Stomach (tissue), 9 donors: ENCODE data around the gene NFATC2. TPM values are rescaled to one million over a fixed set of nuclear protein-coding genes. Genes with fewer than 3 reads are reported as not detected.

Source experiments
- DNase-seq, 2 donors: peaks; one replicate each; pipeline versions ENCODE4 v3.0.0 to v3.0.0-alpha.2; 2013 to 2019
- H3K27ac ChIP-seq, 5 donors: fragments of 200-600 bp in 4 of 5; sonication (generic) in 4 of 5; one replicate each; pipeline ENCODE4 v1.5.1; 2013 to 2019; ENCODE audit warnings: mild to moderate bottlenecking in 1 of 5, moderate library complexity in 1 of 5
- H3K27me3 ChIP-seq, 3 donors: fragments of 200-600 bp; sonication (generic); one replicate each; pipeline ENCODE4 v1.5.1; 2017 to 2019; ENCODE audit warnings: mixed run types in 1 of 3
- H3K36me3 ChIP-seq, 4 donors: fragments of 200-600 bp; sonication (generic); 1 replicate in 3 of 4; 2 replicates in 1 of 4; pipeline ENCODE4 v1.5.1; 2016 to 2019
- H3K4me1 ChIP-seq, 4 donors: fragments of 200-600 bp; sonication (generic); one replicate each; pipeline ENCODE4 v1.5.1; 2016 to 2019
- H3K4me3 ChIP-seq, 4 donors: fragments of 200-600 bp; sonication (generic) in 3 of 4; one replicate each; pipeline ENCODE4 v1.5.1; 2016 to 2019; ENCODE audit warnings: mild to moderate bottlenecking in 1 of 4
- H3K9me3 ChIP-seq, 4 donors: fragments of 200-600 bp; sonication (generic); one replicate each; pipeline ENCODE4 v1.5.1; 2016 to 2019
- EP300 ChIP-seq: sonication (generic); formaldehyde crosslinking; IDR thresholded peaks from one replicate; pipeline ENCODE4 v1.6.1; 2017; ENCODE audit warnings: antibody characterized with exemption
- POLR2A ChIP-seq, 4 donors: fragments of 450-650 bp; IDR thresholded peaks; one replicate each; pipeline ENCODE4 v1.6.1; 2016; ENCODE audit warnings: antibody characterized with exemption in 4 of 4, control low read depth in 2 of 4, mild to moderate bottlenecking in 1 of 4, moderate library complexity in 1 of 4
- POLR2AphosphoS5 ChIP-seq, 3 donors: sonication (generic); formaldehyde crosslinking; IDR thresholded peaks; one replicate each; pipeline ENCODE4 v1.6.1; 2016; ENCODE audit warnings: antibody characterized with exemption in 3 of 3
- WGBS, 5 donors: extraction: QIAGEN DNeasy Blood & Tissue Kit in 3 of 5; methylation state at CpG; one replicate each; pipeline versions ENCODE4 v1.1.5 to v1.1.7; 2013 to 2018; 5-methylcytosine and 5-hydroxymethylcytosine counted together
- intact Hi-C: fragments of 100-400 bp; cut with DNase I; formaldehyde crosslinking; loops from one replicate; pipeline ENCODE4 v1.15.1; 2023; ENCODE audit warnings: low total_unique reads
- polyA plus RNA-seq, 3 donors: library from polyadenylated mRNA; stranded (reverse); fragments of 200-250 nt; gene quantifications; one replicate each; pipeline ENCODE4 v1.2.3, GENCODE V29; 2013
- total RNA-seq, 5 donors: library from RNA; depleted of rRNA; stranded (reverse); fragments of >200 nt; gene quantifications; one replicate each; pipeline versions ENCODE4 v1.1.0 to v1.2.3, GENCODE V29; 2014 to 2016
- TF ChIP-seq, protein P1 (sequence below), 7 experiments: fragments of 450-650 bp in 4 of 7; fragments of 200-600 bp in 3 of 7; sonication (generic) in 3 of 7; IDR thresholded peaks; one replicate each; pipeline ENCODE4 v1.5.1; 2016 to 2019; ENCODE audit warnings: antibody characterized with exemption in 7 of 7, control low read depth in 2 of 7, mild to moderate bottlenecking in 1 of 7
- donor health status: healthy with polysubstance abuse.
- donor health status: Bipolar disorder and iron deficiency.
- donor health status: healthy.

The NFATC2 gene
- total and polyA plus RNA-seq, 8 donors, result 1.4 to 31.9 (median 8.6) TPM

DNA sequence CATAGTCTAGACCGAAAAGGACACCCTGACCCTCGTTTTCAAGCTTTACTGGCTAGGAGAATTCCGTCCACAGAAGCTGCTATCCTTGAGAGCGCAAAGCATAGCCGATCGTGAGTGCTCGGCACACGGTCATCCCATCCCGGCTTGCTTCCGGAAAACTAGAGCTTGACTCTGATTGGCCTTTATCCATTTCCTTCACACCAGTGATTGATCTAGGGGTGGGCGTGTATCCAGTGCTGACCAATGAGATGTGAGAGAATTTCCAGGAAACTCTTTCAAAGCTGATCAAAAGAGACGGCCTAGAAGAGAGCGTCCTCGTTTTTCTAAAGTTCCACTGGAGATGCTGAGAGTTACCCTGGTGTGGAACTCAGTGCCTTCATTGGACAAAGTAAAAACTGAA, 41.0 kb upstream of the NFATC2 start:
- 89 to 93% (median 91%) methylated on average over 14 of the region's 14 CpGs for WGBS, 5 donors
- no peak overlapping the region for H3K27ac ChIP-seq
- no peaks in the 10 kb centered on the region for H3K27me3 ChIP-seq
- no peaks in the 10 kb centered on the region for H3K4me1 ChIP-seq
- intact Hi-C loops, result no loop called here
- TF ChIP-seq POLR2A (IDR thresholded peaks at IDR 0.05) (no peak), POLR2AphosphoS5 (IDR thresholded peaks at IDR 0.05) (no peak), EP300 (no peak)
- TF ChIP-seq, protein P1, sequence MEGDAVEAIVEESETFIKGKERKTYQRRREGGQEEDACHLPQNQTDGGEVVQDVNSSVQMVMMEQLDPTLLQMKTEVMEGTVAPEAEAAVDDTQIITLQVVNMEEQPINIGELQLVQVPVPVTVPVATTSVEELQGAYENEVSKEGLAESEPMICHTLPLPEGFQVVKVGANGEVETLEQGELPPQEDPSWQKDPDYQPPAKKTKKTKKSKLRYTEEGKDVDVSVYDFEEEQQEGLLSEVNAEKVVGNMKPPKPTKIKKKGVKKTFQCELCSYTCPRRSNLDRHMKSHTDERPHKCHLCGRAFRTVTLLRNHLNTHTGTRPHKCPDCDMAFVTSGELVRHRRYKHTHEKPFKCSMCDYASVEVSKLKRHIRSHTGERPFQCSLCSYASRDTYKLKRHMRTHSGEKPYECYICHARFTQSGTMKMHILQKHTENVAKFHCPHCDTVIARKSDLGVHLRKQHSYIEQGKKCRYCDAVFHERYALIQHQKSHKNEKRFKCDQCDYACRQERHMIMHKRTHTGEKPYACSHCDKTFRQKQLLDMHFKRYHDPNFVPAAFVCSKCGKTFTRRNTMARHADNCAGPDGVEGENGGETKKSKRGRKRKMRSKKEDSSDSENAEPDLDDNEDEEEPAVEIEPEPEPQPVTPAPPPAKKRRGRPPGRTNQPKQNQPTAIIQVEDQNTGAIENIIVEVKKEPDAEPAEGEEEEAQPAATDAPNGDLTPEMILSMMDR (IDR thresholded peaks at IDR 0.05), result no peak
- H3K4me3 ChIP-seq, result no peak overlapping the region
- H3K36me3 ChIP-seq, result no peaks in the 10 kb centered on the region
- no peaks in the 10 kb centered on the region for H3K9me3 ChIP-seq
- DNase-seq, result no peak

DNA sequence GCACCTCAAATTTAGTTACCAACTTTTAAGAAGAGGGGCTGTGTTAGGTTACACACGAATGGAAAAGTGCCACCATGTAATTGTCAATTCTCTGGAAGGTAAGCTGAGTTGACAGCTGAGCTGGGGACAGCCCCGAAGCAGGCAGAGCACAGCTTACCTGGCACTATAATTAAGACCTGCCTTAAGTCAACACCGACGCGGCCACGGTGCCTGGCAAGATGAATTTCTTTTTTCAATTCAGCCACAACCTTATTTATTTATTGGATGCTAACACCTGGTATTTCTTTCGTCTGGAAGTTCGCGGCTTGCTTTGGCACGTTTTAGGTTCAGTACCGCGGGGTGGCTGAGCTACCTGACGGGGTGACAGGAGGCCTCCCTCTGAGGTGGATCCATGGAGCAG, 40.6 kb upstream of the NFATC2 start:
- no peaks in the 10 kb centered on the region for H3K36me3 ChIP-seq
- H3K9me3 ChIP-seq, result no peaks in the 10 kb centered on the region
- no peaks in the 10 kb centered on the region for H3K4me1 ChIP-seq
- WGBS, 5 donors, result 24 to 76% (median 53%) methylated on average over 13 of the region's 13 CpGs
- H3K27ac ChIP-seq, result no peak overlapping the region
- no peaks in the 10 kb centered on the region for H3K27me3 ChIP-seq
- no peak overlapping the region for H3K4me3 ChIP-seq
- peak in 1 of 2 donors; percentile 55 for DNase-seq
- intact Hi-C loops, result no loop called here
- TF ChIP-seq POLR2AphosphoS5 (IDR thresholded peaks at IDR 0.05), result no peak
- TF ChIP-seq EP300, result no peak
- TF ChIP-seq, protein P1 (IDR thresholded peaks at IDR 0.05), result no peak
- TF ChIP-seq POLR2A (IDR thresholded peaks at IDR 0.05), result no peak

DNA sequence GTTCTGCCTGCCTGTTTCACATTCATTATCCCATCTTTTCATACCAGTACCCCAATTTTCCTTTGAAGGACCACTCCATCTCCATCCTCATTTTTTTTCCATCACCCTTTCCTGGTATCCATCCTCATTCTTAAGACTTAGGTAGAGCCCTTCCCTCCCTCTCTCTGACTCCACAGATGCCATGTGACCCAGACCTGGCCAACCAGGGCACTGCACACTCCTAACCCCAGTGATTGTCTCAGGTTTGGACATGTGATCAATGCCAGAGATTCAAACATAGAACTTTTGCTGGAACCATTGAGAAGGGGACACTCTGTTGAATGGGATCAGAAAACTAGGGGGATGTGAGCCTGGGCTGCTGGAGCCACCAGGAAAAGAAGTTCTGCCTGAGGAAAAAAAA, 39.1 kb upstream of the NFATC2 start:
- TF ChIP-seq, protein P1 (IDR thresholded peaks at IDR 0.05), result no peak
- H3K36me3 ChIP-seq, result no peaks in the 10 kb centered on the region
- H3K27ac ChIP-seq, result no peak overlapping the region
- no peaks in the 10 kb centered on the region for H3K4me1 ChIP-seq
- no peak overlapping the region for H3K4me3 ChIP-seq
- intact Hi-C loops, result no loop called here
- H3K9me3 ChIP-seq, result no peaks in the 10 kb centered on the region
- no peak for DNase-seq
- no peaks in the 10 kb centered on the region for H3K27me3 ChIP-seq

DNA sequence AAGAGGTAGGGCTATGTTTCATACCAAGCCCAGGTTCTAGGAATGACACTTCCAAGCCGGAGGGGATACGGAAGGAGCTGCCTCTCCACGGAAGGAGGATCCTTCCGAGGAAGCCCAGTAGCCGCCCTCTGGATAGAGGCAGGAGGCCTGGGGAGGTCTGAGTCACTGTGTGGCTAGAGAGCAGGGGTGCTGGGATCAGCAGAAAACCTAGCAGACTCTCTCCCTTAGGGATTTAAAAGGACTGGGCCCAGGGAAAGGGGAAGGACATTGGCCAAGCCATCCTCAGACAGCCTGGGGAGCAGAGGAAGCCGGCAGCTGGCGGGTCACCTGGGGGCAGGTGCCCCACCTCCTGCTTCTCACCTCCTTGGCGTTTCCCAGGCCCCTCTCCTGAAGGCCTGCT, 36.6 kb upstream of the NFATC2 start:
- Histone ChIP-seq H3K36me3 (no peaks in the 10 kb centered on the region), H3K4me1 (no peaks in the 10 kb centered on the region), H3K9me3 (peaks cover 0 to 4% (median 0%) of the 10 kb centered on the region in 4 donors), H3K27me3 (no peaks in the 10 kb centered on the region), H3K4me3 (no peak overlapping the region), H3K27ac (no peak overlapping the region)
- TF ChIP-seq POLR2A (IDR thresholded peaks at IDR 0.05), result no peak
- TF ChIP-seq EP300, result no peak
- TF ChIP-seq, protein P1 (IDR thresholded peaks at IDR 0.05), result no peak
- TF ChIP-seq POLR2AphosphoS5 (IDR thresholded peaks at IDR 0.05), result no peak
- DNase-seq, result no peak
- WGBS, 5 donors, result 75 to 85% (median 77%) methylated on average over 8 of the region's 8 CpGs
- intact Hi-C loops, result no loop called here

DNA sequence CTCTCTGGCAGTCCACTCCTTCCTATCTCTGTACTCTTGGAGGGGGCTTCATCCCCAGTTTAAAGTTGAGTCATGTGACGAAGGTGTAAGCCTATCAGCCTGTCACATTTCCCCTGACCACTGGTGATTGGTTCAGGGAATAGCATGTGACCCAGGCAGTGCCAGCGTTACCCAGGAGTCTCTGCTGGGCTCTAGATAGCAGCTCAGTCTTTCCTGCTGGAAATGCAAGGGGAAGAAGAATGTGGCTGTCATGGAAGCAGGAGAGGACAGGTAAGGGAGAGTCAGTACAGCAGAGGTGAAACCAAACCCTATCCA, 35.6 kb upstream of the NFATC2 start:
- H3K4me3 ChIP-seq, result no peak overlapping the region
- no peaks in the 10 kb centered on the region for H3K4me1 ChIP-seq
- 77 to 90% (median 89%) methylated on average over 2 of the region's 2 CpGs for WGBS, 5 donors
- no peak overlapping the region for H3K27ac ChIP-seq
- intact Hi-C loops, result no loop called here
- H3K36me3 ChIP-seq, result no peaks in the 10 kb centered on the region
- no peak for DNase-seq
- TF ChIP-seq POLR2AphosphoS5 (IDR thresholded peaks at IDR 0.05) (no peak), EP300 (no peak), POLR2A (IDR thresholded peaks at IDR 0.05) (no peak)
- TF ChIP-seq, protein P1 (IDR thresholded peaks at IDR 0.05), result no peak
- peaks cover 0 to 4% (median 0%) of the 10 kb centered on the region in 4 donors for H3K9me3 ChIP-seq
- no peaks in the 10 kb centered on the region for H3K27me3 ChIP-seq
